HG02840 (cell line): ENCODE measurements around the gene SAPCD2.

Experiments
- ATAC-seq: cut with Tn5 transposase; IDR thresholded peaks from one replicate; pipeline ENCODE4 v1.9.1; 2021; ENCODE audit warnings: mild to moderate bottlenecking, moderate library complexity, moderate number of reproducible peaks; ENCODE audit not compliant: unreplicated experiment, low FRiP score

The SAPCD2 gene

DNA sequence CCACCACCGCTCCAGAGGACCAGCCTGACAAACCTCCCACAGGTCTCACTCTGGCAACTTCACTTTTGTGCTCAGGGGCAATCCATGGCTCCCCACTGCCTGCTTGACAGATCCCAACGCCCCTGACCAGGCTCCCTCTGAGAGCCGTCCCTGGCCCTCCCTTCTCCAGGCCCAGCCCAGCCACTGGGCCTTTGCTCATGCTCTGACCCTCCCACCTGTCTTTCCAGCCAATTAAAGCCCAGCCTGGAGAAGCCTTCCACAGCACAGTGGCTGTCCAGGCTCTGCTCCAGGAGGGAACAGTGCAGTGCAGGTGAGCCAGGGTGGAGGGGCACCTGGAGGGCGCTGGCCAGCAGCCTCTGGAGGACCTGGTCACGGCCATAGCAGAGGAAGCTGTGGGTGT lies 19.8 kb downstream of the SAPCD2 start:
- ATAC-seq = no peak

- ATAC-seq = no peak
Measured at GRCh38 chr9:137049544-137050449, 20.6 kb downstream of the SAPCD2 start.

GRCh38 chr9:137048655-137049543 lies 21.5 kb downstream of the SAPCD2 start:
- no peak for ATAC-seq

DNA sequence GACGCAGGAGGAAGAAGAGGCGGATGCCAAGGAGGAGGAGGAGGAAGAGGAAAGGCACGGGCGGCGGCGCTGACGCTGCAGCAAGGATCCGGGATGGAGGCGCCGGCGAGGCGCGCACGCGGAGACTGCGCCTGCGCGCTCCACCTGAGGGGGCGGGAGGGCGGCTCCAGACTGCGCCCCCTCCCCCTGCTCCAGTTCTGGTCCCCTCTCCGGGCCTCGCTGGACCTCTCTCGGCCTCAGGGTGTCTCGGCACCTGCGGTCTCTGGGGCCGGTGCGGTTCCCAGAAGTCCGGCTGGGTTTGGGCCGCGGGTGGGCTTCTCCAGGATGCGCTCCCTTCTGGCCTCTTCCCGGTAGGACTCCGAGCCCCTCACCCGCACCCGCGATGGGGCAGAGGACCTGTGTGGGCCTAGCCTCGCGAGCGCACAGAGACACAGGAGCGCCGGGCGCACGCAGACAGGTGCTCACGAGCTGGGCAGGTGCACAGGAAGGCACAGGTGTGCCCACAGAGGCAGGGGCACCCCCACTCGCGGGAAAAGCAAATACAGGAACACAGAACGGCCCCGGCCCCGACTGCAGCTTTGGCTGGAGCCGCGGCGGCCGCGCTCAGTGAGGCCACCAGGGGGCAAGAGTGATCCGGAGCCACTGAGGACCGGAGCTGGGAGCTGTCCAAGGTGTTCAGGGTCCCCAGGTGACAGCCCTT lies 24.1 kb downstream of the SAPCD2 start, which contains the start of gene NPDC1:
NPDC1 (minus strand) TSS at position 90 of the 700 bp plus-strand sequence. CDS start 188 bp downstream, outside the sequence.
- no peak for ATAC-seq

DNA sequence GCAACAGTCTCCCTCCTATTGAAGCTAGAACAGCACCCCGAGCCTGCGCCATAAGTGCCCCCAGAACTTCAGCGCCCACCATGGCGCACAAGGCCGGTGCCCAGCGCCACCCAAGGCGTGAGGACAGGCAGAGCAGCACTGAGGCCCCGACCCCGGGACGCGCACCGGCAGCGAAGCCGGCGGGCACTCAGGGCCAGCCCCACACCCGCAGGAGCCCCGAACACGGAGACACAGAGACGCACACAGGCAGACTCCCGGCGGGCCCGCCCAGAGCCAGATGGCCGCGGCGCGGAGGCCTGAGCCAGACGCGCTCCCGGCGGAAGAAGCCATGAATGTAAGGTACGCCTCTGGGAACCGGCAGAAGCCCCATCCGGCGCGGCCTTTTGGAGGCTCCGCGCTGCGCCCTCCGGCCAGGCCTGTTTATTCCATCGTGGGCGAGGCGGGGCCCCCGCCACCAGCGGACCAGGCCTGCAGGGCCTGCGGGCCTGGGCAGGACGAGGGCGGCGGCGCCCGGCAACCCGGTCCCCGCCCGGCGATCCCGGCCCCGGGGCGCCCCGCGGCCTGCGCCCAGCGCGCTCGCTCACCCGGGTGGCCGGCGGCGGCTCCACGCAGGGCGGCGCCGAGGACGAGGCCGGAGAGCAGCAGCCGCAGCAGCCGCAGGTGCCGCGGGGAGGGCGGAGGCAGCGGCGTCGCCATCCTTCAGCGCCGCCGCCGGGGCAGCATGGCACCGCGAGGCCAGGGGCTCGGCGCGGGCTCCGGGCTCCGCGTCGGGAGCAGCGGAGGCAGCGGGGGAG lies 24.9 kb downstream of the SAPCD2 start:
- no peak for ATAC-seq

DNA sequence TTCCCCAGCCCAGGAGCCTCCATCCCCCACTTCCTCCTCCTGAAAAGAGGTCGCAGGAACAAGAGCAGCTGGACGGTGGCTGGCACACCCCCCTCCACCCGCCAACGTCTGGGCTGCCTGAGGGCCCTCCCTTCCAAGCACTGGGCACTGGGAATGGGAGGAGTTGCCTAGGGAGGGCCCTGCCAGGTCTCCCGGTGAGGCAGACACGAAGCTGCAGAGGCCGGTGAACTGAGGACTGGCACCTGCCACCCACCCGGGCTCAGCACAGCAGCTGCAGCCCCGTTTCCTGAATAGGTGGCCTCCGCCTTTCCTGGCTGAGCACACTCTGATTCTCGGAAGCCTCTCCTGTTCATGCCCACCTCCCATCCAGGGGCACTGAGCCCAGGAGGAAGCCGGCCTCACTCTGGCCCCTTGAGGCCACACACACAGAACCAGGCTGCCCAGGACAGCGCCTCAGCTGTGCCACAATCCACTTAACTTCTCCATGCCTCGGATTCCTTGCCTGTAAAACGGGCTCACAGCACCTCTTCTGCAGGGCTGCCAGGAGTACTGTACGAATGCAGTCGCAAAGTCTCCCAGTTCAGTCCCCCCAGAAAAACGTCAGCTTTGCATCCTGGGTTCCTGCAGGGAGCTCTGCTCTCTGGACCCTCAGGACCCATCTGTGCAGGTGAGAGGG lies 25.7 kb downstream of the SAPCD2 start:
- no peak for ATAC-seq

- no peak for ATAC-seq
Measured at GRCh38 chr9:137044037-137044436, 26.3 kb downstream of the SAPCD2 start.

DNA sequence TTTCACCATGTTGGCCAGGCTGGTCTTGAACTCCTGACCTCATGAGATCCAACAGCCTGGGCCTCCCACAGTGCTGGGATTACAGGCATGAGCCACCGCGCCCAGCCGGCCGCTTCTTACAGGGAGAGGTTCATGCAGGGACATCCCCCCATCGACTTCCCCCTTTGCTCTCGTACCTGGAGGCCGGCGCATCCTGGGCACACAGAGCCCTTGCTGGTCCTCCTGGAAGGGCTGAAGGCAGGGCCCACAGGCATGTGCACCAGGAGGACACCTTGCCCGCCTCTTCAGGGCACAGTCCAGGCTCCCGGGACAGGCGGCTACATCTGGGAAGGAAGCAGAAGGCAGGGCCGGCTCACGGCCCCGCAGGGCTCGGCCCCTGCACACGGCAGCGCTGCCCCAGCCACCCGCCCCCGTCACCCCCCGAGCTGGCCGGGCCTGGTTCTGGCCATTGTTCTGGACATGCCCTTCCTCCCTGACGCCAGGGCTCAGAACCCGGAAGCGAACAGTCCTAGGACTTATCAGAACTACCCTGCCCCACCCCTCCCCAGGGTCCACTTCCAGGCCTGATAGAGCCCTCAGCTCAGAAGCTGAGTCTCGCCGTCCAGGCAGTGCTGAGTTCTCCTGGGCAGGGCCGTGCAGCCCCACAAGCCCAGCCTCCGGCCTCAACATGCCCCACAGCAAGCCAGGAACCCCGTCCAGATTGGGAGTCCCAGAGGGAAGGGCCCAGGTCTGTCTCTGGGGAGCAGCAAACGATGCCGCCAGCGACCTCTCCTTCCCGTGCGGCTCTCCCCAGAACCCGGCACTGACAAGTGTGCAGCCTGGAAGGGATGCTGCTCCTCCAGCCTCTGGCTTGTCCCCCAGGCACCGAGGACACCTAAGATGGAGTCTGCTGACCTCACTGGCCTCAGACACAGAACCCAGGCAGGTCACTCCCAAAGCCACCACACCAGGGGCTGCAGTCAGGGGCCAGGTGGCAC lies 27.3 kb downstream of the SAPCD2 start:
- no peak for ATAC-seq

GRCh38 chr9:137041124-137041523 lies 29.2 kb downstream of the SAPCD2 start:
- no peak for ATAC-seq

GRCh38 chr9:137040568-137040967 lies 29.8 kb downstream of the SAPCD2 start:
- ATAC-seq = no peak

- ATAC-seq = no peak
Measured at GRCh38 chr9:137039611-137040366, 30.6 kb downstream of the SAPCD2 start.

- ATAC-seq = no peak
Measured at GRCh38 chr9:137038916-137039315, 31.4 kb downstream of the SAPCD2 start.

- no peak for ATAC-seq
Measured at GRCh38 chr9:137037483-137037882, 32.9 kb downstream of the SAPCD2 start.

DNA sequence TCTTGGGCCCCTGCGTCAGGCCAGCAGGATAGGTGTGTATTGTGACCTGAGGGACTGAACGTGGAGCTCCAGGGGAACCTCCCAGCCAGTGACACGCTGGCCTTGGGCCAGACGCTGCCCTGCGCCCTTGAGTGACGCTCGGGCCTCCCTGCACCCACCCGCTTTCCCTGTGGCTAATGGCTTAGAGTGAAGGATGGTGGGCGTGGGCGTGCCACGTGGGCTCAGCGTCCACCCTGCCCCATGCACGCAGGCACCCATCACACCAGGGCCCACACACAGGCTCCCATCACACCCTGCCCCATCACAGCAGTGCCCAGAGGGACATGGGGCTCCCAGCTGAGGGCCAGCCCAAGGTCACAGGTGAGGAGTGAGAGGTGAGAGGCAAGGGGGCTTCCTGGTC lies 33.3 kb downstream of the SAPCD2 start:
- no peak for ATAC-seq

DNA sequence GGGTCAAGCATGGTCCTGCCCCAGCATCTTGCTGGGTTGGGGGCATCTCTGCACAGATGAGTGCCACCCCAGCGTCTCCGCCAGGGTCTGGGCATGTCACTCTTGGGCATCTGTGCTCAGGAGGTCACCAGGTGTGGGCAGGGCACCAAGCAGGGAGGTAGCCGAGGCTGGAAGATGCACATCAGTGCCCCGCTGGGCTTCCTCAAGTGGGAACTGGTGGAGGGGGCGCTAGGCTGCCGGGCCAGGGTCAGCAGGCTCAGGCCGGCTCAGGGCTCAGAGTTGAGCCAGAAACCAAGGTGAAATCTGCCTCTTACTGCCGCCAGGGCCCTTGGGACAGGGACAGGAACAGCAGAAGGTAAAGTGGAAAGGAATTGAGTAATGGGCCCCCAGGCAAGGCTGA lies 34.4 kb downstream of the SAPCD2 start:
- no peak for ATAC-seq

DNA sequence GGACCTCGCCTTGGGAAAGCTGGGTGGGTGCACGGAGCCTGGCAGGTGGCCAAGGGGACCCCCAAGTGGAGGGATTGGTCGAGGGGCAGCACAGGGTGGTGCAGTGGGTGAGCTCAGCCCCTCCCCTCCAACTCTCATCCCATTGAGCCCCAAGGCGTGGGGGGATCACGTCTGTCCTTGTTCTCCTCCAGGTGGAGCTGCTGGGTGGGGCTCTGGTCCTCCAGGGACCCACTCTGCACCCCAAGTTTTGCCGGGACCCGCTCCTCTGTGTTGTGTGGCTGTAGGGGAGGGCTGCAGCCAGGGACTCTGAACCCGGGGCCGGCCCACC lies 34.9 kb downstream of the SAPCD2 start:
- no peak for ATAC-seq

GRCh38 chr9:137034709-137035506 lies 35.4 kb downstream of the SAPCD2 start:
- no peak for ATAC-seq
